HepG2 (cell line): ENCODE data around the gene TNFAIP2. TPM values are rescaled to one million over a fixed set of nuclear protein-coding genes. Genes with fewer than 3 reads are reported as not detected.
A peak's percentile ranks its signal among the peaks of the same experiment; 100 is the strongest.

ENCODE experiments used
- EEA1 ChIP-seq: sonication (generic); formaldehyde crosslinking; IDR thresholded peaks from 2 replicates; pipeline ENCODE4 v1.5.1; 2020; ENCODE audit warnings: mild to moderate bottlenecking, missing genetic modification reagents, borderline replicate concordance
- MAFG ChIP-seq: sonication (generic); formaldehyde crosslinking; IDR thresholded peaks from 2 replicates; pipeline ENCODE4 v1.5.1; 2020; ENCODE audit warnings: mild to moderate bottlenecking, missing genetic modification reagents
- NCOA5 ChIP-seq: sonication (generic); formaldehyde crosslinking; IDR thresholded peaks from 2 replicates; pipeline ENCODE4 v1.4.0; 2020; ENCODE audit warnings: missing genetic modification reagents
- NFATC3 ChIP-seq: sonication (generic); formaldehyde crosslinking; IDR thresholded peaks from 2 replicates; pipeline ENCODE4 v1.5.1; 2020; ENCODE audit warnings: mild to moderate bottlenecking, missing genetic modification reagents
- PAX8 ChIP-seq: sonication (generic); formaldehyde crosslinking; IDR thresholded peaks from 2 replicates; pipeline ENCODE4 v1.8.0; 2022; ENCODE audit warnings: mild to moderate bottlenecking, missing genetic modification reagents, borderline replicate concordance
- POLR2A ChIP-seq, 2 experiments: IDR thresholded peaks; 2 replicates each; pipeline ENCODE4 v1.6.1; 2011; ENCODE audit warnings: low read depth in 2 of 2, low read length in 2 of 2, mild to moderate bottlenecking in 1 of 2, moderate library complexity in 1 of 2; ENCODE audit not compliant: insufficient read depth in 1 of 2
- SMAD1 ChIP-seq: sonication (generic); formaldehyde crosslinking; IDR thresholded peaks from 2 replicates; pipeline ENCODE4 v1.4.0; 2020; ENCODE audit warnings: missing genetic modification reagents, low read depth, mild to moderate bottlenecking, borderline replicate concordance
- SP1 ChIP-seq, 2 experiments: fragments of 450-650 bp in 1 of 2; sonication (generic) in 1 of 2; formaldehyde crosslinking in 1 of 2; IDR thresholded peaks; 2 replicates each; pipeline versions ENCODE4 v1.4.0 to v1.6.1; 2016 to 2020; ENCODE audit warnings: missing genetic modification reagents in 1 of 2
- THAP11 ChIP-seq: IDR thresholded peaks from 2 replicates; pipeline ENCODE4 v1.6.1; 2016; ENCODE audit warnings: missing biosample characterization, missing genetic modification reagents
- ZBTB7B ChIP-seq: sonication (generic); formaldehyde crosslinking; IDR thresholded peaks from 2 replicates; pipeline ENCODE4 v1.4.0; 2020; ENCODE audit warnings: missing genetic modification reagents
- ZNF546 ChIP-seq: sonication (generic); formaldehyde crosslinking; conservative IDR thresholded peaks from 2 replicates; pipeline ENCODE4 v1.8.1; 2023; ENCODE audit warnings: mild to moderate bottlenecking, missing genetic modification reagents
- ZNF614 ChIP-seq: IDR thresholded peaks from 2 replicates; pipeline ENCODE4 v1.6.1; 2018; ENCODE audit warnings: missing biosample characterization, missing genetic modification reagents, inconsistent platforms, borderline replicate concordance
- ZSCAN9 ChIP-seq: IDR thresholded peaks from 2 replicates; pipeline ENCODE4 v1.6.1; 2016; ENCODE audit warnings: borderline replicate concordance
- polyA plus RNA-seq, 8 experiments: library from polyadenylated mRNA; depleted of rRNA in 3 of 8; stranded (reverse) in 7 of 8; unstranded in 1 of 8; fragments of >200 nt; fragmentation: Illumina TruSeq in 4 of 8; extraction: Trizol in 4 of 8; gene quantifications; 2 replicates each; pipeline versions ENCODE4 v1.2.1 to v1.2.3, GENCODE V29; 2011 to 2016; ENCODE audit warnings: low read depth in 4 of 8, missing spikeins in 1 of 8, mixed read lengths in 1 of 8; ENCODE audit not compliant: insufficient read depth in 1 of 8
- total RNA-seq, 5 experiments: library from RNA; depleted of rRNA; stranded (reverse); fragments of >200 nt; fragmentation: Illumina TruSeq; extraction: Trizol; gene quantifications; 2 replicates each; pipeline ENCODE4 v1.2.3, GENCODE V29; 2016; ENCODE audit warnings: low read depth in 1 of 5
- TF ChIP-seq, protein P1 (sequence below): sonication (generic); formaldehyde crosslinking; IDR thresholded peaks from 2 replicates; pipeline ENCODE4 v1.4.0; 2020; ENCODE audit warnings: low read depth, mild to moderate bottlenecking, missing genetic modification reagents
- TF ChIP-seq, protein P2 (sequence below), 2 experiments: sonication (generic) in 1 of 2; formaldehyde crosslinking in 1 of 2; IDR thresholded peaks; 2 replicates each; pipeline versions ENCODE4 v1.5.1 to v1.6.1; 2011 to 2020; ENCODE audit warnings: borderline replicate concordance in 1 of 2, low read depth in 1 of 2, low read length in 1 of 2, mild to moderate bottlenecking in 1 of 2, missing genetic modification reagents in 1 of 2, moderate library complexity in 1 of 2
- TF ChIP-seq, protein P3 (sequence below): sonication (generic); formaldehyde crosslinking; IDR thresholded peaks from 2 replicates; pipeline ENCODE4 v1.4.0; 2020; ENCODE audit warnings: missing genetic modification reagents; ENCODE audit errors: not compliant biosample characterization
- TF ChIP-seq, protein P4 (sequence below), 2 experiments: IDR thresholded peaks; 2 replicates each; pipeline ENCODE4 v1.6.1; 2011 to 2012; ENCODE audit warnings: low read length in 2 of 2, borderline replicate concordance in 1 of 2, low read depth in 1 of 2, mild to moderate bottlenecking in 1 of 2, moderate library complexity in 1 of 2
- TF ChIP-seq, protein P5 (sequence below): sonication (generic); formaldehyde crosslinking; IDR thresholded peaks from 2 replicates; pipeline ENCODE4 v1.5.0; 2020; ENCODE audit warnings: missing genetic modification reagents, mild to moderate bottlenecking, borderline replicate concordance

TNFAIP2 gene
- total and polyA plus RNA-seq, 2 of the 13 experiments (the other 11 are each of a cell fraction or from before 2014, with no cell fraction given), result 0.46 to 1.5 TPM

DNA sequence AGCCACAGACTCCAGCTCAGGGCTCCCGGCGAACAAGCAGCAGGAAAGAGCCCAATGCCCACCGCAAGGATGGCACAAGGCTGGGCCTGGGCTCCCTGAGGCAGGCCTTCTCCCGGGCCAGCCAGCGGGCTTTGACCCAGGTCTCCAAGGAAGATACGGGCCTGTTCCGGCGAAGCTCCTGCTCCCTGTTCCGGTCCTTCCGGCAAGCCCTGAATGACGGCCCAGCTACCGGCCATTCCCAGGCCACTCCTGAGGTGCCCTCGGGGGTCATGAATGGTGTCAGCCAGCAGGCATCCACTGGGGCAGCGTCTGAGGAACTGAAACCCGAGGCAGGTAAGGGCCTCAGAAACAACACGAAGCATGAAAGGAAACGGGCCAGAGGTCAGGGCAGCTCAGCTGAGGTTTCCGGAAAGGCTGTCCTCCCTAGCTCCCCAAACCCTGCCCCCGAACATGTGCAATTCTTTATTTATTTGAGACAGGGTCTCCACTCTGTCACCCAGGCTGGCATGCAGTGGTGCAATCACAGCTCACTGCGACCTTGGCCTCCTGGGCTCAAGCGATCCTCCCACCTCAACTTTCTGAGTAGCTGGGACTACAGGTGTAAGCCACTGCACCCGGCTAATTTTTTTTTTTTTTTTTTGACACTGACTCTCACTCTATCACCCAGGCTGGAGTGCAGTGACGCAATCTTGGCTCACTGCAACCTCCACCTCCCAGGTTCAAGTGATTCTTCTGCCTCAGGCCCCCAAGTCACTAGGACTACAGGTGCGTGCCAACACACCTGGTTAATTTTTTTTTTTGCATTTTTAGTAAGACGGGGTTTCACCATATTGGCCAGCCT lies 22.8 kb upstream of the TNFAIP2 start (continued):
- TF ChIP-seq, protein P1, sequence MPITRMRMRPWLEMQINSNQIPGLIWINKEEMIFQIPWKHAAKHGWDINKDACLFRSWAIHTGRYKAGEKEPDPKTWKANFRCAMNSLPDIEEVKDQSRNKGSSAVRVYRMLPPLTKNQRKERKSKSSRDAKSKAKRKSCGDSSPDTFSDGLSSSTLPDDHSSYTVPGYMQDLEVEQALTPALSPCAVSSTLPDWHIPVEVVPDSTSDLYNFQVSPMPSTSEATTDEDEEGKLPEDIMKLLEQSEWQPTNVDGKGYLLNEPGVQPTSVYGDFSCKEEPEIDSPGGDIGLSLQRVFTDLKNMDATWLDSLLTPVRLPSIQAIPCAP, result no peak; the same call in 1 of the 2 replicates
- peak in 1 of 2 experiments; percentile 60; a peak in 2 of 4 replicates for TF ChIP-seq POLR2A (IDR thresholded peaks at IDR 0.05; ENCODE audit: insufficient read depth in 1 of 2, low read depth in 2 of 2, low read length in 2 of 2)
- TF ChIP-seq, protein P2, sequence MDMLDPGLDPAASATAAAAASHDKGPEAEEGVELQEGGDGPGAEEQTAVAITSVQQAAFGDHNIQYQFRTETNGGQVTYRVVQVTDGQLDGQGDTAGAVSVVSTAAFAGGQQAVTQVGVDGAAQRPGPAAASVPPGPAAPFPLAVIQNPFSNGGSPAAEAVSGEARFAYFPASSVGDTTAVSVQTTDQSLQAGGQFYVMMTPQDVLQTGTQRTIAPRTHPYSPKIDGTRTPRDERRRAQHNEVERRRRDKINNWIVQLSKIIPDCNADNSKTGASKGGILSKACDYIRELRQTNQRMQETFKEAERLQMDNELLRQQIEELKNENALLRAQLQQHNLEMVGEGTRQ (IDR thresholded peaks at IDR 0.05; ENCODE audit: low read depth, low read length), result no peak
- TF ChIP-seq, protein P2 (CRISPR knock-in tag; IDR thresholded peaks at IDR 0.05; ENCODE audit: borderline replicate concordance), result no peak
- TF ChIP-seq SP1 (IDR thresholded peaks at IDR 0.05), result no peak
- 0 out of 2 replicates have a peak, but pooled peaks have one; percentile 21 for TF ChIP-seq SP1 (CRISPR knock-in tag; IDR thresholded peaks at IDR 0.05)
- peak; percentile 71; the same call in 1 of the 2 replicates for TF ChIP-seq ZNF614 (CRISPR knock-in tag)
- TF ChIP-seq, protein P3, sequence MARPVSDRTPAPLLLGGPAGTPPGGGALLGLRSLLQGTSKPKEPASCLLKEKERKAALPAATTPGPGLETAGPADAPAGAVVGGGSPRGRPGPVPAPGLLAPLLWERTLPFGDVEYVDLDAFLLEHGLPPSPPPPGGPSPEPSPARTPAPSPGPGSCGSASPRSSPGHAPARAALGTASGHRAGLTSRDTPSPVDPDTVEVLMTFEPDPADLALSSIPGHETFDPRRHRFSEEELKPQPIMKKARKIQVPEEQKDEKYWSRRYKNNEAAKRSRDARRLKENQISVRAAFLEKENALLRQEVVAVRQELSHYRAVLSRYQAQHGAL, result peak; percentile 71
- TF ChIP-seq EEA1 (CRISPR knock-in tag), result no peak
- TF ChIP-seq NFATC3 (CRISPR knock-in tag), result no peak
- TF ChIP-seq ZBTB7B (CRISPR knock-in tag), result peak; percentile 98
- TF ChIP-seq PAX8 (CRISPR knock-in tag), result no peak
- no peak for TF ChIP-seq ZNF546 (CRISPR knock-in tag)
- no peak for TF ChIP-seq NCOA5 (CRISPR knock-in tag)
- TF ChIP-seq ZSCAN9 (CRISPR knock-in tag), result peak; percentile 63; the same call in 1 of the 2 replicates
- peak; percentile 72; the same call in 1 of the 2 replicates for TF ChIP-seq THAP11
- TF ChIP-seq, protein P4, sequence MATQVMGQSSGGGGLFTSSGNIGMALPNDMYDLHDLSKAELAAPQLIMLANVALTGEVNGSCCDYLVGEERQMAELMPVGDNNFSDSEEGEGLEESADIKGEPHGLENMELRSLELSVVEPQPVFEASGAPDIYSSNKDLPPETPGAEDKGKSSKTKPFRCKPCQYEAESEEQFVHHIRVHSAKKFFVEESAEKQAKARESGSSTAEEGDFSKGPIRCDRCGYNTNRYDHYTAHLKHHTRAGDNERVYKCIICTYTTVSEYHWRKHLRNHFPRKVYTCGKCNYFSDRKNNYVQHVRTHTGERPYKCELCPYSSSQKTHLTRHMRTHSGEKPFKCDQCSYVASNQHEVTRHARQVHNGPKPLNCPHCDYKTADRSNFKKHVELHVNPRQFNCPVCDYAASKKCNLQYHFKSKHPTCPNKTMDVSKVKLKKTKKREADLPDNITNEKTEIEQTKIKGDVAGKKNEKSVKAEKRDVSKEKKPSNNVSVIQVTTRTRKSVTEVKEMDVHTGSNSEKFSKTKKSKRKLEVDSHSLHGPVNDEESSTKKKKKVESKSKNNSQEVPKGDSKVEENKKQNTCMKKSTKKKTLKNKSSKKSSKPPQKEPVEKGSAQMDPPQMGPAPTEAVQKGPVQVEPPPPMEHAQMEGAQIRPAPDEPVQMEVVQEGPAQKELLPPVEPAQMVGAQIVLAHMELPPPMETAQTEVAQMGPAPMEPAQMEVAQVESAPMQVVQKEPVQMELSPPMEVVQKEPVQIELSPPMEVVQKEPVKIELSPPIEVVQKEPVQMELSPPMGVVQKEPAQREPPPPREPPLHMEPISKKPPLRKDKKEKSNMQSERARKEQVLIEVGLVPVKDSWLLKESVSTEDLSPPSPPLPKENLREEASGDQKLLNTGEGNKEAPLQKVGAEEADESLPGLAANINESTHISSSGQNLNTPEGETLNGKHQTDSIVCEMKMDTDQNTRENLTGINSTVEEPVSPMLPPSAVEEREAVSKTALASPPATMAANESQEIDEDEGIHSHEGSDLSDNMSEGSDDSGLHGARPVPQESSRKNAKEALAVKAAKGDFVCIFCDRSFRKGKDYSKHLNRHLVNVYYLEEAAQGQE (IDR thresholded peaks at IDR 0.05; ENCODE audit: borderline replicate concordance in 1 of 2, low read depth in 1 of 2, low read length in 2 of 2), result no peak
- TF ChIP-seq MAFG (CRISPR knock-in tag), result no peak
- TF ChIP-seq, protein P5, sequence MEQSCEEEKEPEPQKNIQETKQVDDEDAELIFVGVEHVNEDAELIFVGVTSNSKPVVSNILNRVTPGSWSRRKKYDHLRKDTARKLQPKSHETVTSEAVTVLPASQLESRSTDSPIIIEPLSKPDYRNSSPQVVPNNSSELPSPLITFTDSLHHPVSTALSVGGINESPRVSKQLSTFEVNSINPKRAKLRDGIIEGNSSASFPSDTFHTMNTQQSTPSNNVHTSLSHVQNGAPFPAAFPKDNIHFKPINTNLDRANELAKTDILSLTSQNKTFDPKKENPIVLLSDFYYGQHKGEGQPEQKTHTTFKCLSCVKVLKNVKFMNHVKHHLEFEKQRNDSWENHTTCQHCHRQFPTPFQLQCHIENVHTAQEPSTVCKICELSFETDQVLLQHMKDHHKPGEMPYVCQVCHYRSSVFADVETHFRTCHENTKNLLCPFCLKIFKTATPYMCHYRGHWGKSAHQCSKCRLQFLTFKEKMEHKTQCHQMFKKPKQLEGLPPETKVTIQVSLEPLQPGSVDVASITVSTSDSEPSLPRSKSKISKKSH, result no peak; the same call in 1 of the 2 replicates
- peak; percentile 54; the same call in 1 of the 2 replicates for TF ChIP-seq SMAD1 (CRISPR knock-in tag)
